HG03460 (cell line): ENCODE data around the gene PPP2R5C.

Source experiments
- ATAC-seq: cut with Tn5 transposase; IDR thresholded peaks from one replicate; pipeline ENCODE4 v1.9.1; 2021; ENCODE audit not compliant: unreplicated experiment

PPP2R5C gene

DNA sequence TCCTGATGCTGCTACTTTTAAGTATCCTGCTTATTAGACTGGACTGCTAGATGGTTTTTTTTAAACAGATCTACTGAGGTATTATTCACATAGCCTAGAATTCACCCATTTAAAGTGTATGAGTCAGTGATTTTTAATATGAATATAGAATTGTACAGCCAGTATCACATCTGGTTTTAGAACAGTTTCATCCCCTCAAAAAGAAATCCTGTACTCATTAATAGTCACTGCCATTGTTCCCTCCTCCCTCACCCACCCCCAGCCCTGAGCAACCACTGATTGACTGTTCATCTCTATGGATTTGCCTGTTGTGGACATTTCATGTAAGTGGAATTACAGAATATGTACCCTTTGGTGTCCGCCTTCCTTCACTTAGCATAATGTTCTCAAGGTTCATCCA is 98.4 kb downstream of the PPP2R5C start:
- ATAC-seq, result no peak

DNA sequence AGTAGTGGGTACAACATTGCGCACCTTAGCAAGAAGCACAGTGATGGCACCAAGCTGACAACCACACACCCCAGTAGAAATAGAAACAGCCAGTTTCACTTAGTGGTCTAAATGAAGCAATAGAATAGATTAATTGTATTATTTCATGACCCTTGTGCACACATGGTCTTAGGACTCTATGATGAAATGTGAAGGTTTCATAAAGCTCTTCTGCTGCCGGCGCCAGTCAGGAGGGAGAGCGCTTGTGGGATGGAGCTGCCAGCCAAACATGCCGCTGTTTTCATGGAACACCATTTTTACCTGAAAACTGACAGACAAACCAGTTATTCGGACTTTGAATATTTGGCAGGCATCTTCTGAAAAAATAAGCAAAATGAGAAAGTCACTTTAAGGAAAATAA is 100.0 kb downstream of the PPP2R5C start:
- ATAC-seq, result no peak

DNA sequence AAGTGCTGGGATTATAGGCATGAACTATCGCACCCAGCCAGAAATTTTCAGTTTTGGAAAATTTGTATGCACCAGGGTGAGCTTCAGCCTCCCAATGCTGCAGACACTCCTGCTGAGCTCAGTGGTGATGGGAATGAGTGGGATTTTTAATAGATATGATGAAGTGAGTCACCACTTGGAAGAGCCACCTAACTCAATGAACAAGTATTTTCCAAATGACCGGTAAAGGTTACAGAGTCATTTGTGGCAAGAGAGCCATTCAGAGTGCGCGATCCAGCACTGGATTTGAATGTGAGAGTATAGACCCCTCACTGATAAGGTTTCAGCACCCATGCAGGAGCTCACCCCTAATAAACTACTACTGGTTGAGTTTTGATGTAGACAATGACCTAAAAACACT is 100.7 kb downstream of the PPP2R5C start:
- ATAC-seq, result no peak

DNA sequence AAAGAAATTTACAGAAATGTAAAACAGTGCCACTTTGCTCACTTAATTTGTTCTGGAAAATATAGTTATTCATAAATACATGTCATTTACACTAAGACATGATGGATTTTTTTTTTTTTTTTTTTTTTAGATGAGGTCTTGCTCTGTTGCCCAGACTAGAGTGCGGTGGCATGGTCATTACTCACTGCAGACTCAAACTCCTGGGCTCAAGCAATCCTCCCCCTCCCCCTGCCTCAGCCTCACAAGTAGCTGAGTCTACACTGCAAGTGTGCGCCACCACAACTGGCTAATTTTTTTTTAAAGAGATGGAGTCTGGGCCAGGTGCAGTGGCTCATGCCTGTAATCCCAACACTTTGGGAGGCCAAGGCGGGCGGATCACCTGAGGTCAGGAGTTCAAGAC is 101.2 kb downstream of the PPP2R5C start:
- ATAC-seq, result no peak

DNA sequence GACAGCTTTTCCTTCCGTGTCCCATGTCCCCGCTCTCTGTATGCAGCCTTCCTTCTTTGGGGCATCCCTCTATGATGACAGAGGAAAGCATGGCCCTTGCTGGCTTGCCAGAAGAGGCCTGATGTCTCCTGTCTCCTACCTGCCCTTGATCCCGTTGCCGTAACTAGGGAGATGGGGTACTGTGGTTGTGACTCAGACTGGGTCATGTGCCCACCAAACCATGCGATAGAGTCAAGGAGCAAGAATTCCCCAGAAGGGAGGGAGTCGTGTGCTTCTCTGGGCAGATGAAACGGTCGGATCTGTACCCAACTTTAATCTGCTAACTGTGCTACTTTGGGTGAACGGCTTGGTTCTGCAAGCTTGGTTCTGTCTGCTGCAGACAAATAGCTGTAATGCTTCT is 103.8 kb downstream of the PPP2R5C start:
- no peak for ATAC-seq

DNA sequence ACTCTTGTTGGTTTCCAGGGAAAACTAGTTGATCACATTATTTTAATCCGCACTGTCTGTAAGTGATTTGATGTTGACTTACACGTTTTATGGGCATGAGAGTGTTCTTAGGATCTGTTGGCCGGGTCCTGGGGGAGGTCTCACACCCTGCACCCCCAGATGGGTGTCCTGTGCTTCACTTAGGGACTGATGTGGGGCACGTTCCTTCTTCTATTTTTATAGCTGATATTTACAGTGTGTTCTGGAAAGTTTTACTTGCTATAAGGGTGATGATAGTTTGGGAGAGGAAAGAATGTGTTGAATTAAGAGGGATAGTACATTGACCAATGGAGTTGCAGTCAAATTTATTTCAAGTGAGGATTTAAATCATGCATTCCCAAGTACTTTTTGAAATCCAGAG is 106.3 kb downstream of the PPP2R5C start:
- no peak for ATAC-seq

DNA sequence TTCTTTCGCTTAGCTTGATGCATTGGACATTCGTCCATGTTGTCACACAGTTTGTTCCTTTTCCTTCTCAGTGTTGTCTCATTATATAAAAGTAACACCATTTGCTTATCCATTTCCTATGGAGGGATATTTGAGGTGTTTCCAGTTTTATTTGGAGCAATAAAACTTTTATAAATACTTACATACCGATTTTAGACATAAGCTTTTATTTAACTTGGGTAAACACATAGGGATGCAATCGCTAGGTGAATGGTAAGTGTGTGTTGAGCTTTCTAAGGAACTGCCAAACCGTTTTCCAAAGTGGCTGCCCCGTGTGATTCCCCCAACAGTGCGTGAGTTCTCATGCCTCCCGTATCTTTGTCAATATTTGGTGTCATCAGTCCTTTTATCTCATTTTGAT is 107.7 kb downstream of the PPP2R5C start:
- ATAC-seq, result no peak

DNA sequence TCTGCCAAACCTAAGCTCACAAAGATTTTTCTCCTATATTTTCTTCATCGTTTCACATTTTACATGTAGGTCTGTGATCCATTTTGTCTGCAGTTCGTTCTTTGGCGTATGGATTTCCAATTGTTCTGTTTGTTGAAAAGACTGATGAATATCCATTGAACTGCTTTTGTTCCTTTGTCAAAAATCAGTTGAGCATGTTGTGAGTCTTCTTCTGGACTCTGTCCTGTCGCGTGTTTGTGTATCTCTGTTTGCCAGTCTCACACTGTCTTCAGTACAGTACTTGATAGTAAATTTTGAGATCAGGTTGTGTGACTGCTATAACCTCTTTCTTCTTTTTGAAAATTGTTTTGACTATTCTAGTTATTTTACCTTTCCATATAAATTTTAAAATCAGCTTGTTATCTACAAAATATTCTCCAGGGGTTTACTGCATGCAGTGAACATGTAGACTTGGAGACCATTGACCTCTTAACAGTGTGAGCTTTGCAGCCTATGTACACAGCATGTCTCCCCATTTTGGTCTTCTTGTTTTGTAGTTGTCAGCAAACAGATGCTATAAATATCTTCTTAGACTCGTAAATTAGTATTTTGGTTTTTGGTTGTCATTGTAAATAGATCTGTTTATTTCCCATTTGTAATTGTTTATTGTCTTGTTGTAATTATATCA is 108.9 kb downstream of the PPP2R5C start:
- ATAC-seq, result no peak

DNA sequence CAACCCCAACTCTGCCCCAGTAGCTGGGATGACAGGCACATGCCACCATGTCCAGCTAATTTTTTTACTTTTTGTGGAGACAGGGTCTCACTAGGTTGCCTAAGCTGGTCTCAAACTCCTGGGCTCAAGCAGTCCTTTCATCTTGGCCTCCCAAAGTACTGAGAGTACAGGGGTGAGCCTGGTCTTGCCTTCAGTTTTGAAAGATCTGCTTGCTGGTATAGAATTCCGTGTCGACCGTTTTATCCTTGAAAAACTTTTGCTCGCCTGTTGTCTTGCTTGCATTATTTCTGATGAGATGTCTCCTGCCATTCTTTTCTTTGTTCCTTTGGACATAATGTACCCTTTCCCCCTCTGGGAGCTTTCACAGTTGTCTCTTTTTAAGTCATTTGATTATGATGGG is 110.8 kb downstream of the PPP2R5C start:
- no peak for ATAC-seq

DNA sequence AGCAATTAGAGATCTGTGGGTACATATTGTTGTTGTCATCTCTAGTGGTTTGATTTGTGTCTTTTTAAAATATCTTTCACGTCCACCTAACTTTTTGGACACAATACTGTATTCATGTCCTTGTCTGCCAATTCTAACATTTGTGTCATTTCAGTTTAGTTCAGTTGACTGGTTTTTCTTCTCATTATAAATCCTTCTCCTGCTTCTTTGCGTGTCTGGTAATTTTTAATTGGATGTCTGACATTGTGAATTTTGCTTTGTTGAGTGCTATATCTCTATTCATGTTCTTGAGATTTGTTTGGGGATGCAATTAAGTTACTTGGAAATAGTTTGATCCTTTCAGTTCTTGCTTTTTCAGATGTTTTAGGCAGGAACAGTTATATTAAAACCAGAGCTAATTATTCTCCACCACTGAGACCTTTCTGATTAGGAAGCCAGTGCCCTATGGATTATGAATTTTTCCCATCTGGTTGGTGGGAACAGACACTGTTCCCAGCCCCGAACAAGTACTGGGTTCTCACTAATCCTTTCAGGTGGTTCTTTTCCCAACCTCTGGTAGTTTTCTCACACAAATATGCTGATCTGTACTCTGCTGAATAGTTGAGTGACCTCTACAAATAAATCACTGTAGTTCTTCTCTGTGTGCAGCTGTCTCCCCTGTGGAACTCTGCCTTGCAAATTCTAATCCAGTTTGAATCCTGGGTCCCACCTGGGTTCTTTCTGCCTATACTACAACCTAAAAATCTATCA is 111.7 kb downstream of the PPP2R5C start:
- no peak for ATAC-seq

DNA sequence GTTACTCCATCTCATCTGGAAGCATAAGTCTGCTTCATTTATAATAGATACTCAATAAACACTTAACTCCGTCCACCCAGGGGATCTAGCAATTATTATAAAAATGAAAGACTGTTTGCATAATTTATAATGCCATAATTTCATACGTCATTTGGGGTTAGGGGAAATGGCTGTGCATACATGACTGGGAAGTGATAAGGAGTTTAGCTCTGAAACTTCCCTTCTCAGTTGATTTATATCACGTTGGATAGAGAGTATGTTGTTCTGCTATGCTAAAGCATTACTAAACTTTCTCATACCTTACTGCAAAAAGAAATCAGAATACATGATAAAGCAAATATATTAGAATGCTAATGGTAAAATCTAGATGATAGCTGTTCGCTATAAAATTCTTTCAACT is 112.5 kb downstream of the PPP2R5C start:
- no peak for ATAC-seq

DNA sequence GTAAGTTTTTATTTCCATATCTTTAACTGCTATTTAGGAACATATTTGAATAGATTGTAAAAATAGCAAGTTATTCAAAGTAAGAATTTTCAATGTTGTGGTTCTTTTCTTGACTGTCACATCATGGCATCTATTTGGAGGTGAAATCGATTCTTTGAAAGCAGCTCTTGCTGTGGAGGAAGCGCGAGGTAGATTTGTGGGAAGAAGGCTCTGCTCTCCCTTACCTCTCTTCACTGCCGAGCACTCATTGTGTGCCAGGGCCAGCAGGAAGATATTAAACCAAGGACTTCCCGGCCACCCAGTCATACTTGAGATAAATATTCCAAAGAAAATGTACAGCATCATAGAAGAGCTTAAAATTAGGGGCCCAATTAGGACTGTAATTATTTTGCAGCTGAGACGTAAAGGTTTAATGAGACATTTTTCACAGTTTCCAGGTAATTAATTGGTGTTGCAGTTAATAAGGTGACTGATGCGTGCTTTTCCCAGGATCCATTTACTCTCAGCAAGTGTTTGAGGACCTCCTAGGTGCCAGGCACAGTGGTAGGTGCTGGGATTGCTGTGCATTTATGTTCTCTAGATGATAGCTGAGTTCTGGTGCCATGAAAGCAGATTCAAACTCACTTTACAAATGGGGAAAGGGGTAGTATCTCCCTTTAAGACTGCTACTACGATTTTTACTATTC is 113.7 kb downstream of the PPP2R5C start:
- no peak for ATAC-seq

DNA sequence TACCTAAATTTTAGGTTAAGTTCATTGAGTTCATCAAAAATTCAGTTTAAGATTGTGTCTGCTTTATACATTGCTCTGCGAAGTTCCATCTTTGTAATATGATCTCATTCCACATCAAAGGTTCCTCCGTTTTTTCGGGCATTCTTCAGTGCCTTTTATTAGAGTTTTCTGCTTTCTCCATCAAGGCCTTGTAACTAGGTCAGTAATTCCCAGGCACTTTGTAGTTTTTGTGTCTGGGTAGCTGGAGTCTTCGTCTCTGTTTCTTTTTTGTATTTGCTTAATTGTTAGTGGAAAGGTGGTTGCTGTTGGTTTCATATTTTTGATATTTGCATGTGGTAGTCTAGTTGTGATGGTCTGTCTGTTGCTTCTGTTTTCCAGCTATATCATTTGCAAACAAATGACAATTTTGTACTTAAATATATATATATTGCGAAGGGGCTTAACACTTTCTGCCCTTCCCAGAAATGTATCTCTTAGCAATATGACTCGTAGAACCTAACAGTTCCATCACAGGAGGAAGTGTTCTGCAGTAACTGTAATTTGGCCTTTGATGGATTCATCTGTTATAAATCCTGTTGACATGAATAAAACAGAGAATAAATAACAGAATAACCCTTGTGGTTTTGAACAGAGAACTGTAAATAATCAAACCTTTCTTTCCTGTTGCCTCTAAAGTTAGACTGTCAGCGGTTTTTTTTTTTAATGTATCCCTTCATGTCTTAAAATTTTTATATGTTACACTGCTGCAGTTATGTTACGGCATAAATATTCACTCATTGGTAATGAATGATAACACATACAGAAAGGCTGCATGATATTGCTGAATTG is 114.4 kb downstream of the PPP2R5C start:
- peak; percentile 37 for ATAC-seq

DNA sequence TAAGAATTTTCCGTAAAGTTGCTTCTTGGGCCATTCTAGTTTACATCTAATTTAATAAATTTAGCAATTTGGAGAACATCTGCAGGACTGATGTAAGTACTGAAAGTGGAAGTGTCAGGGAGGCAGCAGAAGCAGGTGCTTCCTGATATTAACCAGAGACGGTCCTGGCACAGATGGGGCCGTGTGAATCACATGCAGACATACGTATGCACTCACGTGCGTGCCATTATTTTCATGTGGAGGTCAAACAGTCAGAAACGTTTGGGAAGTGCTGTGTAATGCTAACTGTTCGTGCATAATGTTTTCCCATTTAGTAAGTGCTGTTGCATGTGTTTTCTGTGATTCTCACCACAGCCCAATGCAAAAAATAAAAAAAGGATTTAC is 115.0 kb downstream of the PPP2R5C start:
- ATAC-seq, result peak; percentile 85

DNA sequence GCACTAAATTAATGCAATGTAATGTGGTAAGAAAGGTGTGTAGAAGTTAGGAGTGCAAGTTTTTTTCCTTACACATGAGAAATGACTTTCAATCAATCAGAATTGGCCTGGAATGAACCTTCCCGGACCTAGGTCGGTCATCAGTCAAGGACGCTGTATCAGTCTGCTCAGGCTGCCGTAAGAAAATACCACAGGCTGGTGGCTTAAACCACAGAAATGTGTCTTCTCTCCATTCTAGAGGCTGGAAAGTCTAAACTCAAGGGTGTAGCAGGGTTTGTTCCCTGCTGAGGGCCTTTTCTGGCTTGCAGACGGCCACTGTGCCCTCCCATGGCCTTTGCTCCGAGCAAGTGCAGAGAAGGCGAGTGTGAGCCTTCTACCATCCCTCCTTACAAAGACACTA is 116.3 kb downstream of the PPP2R5C start:
- ATAC-seq, result no peak

DNA sequence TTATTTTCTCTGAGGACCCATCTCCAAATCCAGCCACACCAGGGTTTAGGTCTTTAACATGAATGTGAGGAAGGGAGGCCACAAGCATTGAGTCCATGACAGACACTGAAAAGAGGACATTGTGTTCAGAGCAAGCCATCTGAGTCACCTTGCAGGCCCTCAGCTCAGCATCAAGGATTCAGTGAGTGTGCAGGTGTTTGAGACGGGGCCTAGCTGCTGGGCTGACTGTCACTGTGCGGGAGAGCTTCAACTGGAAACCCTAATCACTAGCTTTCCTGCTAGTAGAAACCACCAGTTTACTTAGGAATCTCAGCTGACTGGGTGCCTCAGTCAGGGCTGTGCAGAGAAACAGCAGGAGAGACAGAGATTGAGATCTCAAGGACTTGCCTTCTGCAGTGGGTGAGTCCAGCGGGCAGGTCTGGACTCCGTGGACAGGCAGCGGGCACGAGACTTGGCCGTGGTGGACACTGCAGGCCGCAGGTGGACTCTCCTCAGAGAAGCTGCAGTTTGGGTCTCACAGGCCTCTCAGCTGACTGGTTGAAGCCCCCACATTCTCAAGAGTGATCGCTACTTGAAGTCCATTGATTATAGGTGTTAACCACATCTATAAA is 116.8 kb downstream of the PPP2R5C start:
- no peak for ATAC-seq

DNA sequence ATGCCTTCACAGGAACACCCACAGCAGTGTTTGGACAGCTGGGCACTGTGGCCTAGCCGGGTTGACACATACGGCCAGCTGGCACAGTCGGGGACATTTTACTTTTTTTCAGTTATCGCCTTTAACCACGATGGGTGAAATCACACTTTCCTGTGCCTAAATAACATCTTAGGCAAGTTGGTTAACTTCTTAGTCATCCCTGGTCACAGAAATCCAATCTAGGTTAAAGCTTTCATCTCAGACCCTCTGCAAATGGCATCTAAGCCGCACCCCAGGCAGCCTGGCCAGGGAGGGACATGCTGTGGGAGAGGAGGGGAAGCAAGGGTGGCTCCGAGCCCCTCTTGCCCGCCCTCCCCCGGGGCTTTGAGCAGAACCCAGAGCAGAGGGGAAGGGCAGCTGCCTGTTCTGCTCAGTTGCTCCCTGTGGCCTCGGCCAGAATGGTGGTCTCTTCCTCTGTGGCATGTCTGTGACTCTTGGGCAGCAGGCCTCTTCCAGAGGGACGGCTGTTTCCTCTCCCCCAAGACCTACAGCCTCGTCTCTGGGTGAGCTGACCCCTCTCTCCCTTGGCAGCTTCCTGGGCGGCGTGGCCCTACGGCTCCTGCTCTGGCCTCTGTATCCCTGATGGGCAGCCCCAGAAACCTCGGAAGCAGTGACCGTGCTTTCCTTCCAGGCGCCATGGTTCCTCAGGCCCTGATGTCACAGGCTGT is 117.5 kb downstream of the PPP2R5C start:
- no peak for ATAC-seq

DNA sequence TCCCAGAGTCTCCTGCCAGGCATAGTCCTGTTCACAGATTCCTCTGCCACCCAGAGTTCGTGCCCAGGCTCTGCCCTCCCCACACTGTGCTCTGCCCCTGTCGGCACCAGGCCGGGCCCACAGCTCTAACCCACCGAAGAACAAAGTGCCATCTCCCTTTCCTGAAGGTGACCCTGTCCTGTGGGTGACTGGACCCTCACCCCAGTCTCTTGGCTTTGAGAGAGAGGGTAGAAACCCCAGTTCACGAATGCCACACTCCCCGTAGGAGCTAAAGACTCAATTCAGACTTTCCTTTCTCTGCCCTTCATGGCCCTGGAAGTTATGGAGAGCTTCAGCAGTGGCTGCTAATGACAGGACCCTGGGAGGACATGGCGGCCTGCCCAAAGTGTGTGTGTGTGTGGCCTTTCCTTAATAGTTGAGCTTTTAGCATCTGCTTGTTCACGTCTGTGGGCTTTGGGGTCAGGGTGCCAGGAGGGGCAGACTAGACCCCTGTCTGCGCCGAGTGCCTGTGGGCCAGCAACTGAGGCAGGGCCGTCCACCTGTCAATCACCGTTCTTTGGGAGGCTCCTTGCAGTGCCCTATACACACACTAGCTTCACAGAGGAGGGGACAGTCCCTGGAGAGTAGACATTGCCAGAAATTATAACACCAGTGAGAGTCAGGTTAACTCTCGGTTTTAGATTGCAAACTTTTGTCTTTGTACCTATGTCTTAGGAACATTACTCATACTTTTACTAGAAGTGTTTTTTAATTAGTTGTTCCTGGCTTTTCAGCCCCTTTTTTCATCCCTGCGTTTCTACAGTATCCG is 118.2 kb downstream of the PPP2R5C start:
- no peak for ATAC-seq

DNA sequence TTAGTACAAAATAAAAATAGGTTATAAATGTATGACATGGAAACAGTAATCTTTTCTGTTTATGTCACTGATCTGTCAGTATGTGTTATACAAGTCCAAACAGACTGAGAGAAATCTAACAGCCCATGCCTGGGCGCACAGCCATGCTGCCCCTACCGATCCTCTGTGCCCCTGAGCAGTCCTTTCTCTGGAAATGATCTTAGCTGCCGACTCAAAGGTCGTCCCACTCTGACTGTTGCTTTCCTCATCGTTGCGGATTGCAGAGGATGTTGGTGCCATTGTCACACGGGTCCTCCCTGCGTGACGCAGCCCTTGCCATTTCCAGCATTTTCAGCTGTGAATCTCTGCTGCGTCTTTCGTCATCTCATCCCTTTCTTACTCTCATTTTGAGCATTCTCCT is 119.9 kb downstream of the PPP2R5C start:
- no peak for ATAC-seq
